Measurements from ENCODE around the gene DUSP5. TPM values are rescaled to one million over a fixed set of nuclear protein-coding genes. Genes with fewer than 3 reads are reported as not detected.
A peak's percentile ranks its signal among the peaks of the same experiment; 100 is the strongest.

DUSP5 gene
- total RNA-seq, 1 donor from 2014 or later = 16.3 TPM

DNA sequence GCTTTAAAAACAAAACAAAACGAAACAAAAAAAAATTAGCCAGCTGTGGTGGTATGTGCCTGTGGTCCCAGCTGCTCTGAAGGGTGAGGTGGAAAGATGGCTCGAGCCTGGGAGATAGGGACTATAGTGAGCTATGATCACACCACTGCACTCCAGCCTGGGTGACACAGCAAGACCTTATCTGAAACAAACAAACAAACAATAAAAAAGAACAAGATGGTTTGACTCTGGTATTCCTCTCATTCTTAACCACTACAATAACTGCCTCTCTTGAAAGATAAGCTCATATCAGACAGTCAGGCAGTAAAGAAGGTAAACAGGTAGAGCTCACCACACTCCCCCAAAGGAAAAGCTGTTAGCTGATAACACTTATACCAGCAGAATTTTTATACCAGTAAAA is 14.1 kb upstream of the DUSP5 start:
- no peaks in the 10 kb centered on the region for H3K9me3 Mint-ChIP-seq
- no peak overlapping the region for H3K4me3 Mint-ChIP-seq
- TF ChIP-seq, protein P1, sequence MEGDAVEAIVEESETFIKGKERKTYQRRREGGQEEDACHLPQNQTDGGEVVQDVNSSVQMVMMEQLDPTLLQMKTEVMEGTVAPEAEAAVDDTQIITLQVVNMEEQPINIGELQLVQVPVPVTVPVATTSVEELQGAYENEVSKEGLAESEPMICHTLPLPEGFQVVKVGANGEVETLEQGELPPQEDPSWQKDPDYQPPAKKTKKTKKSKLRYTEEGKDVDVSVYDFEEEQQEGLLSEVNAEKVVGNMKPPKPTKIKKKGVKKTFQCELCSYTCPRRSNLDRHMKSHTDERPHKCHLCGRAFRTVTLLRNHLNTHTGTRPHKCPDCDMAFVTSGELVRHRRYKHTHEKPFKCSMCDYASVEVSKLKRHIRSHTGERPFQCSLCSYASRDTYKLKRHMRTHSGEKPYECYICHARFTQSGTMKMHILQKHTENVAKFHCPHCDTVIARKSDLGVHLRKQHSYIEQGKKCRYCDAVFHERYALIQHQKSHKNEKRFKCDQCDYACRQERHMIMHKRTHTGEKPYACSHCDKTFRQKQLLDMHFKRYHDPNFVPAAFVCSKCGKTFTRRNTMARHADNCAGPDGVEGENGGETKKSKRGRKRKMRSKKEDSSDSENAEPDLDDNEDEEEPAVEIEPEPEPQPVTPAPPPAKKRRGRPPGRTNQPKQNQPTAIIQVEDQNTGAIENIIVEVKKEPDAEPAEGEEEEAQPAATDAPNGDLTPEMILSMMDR (conservative IDR thresholded peaks at IDR 0.05) = no peak
- peaks cover 11% of the 10 kb centered on the region for H3K4me1 Mint-ChIP-seq (ENCODE audit: unreplicated experiment)
- no peak overlapping the region for H3K27ac Mint-ChIP-seq
- H3K36me3 Mint-ChIP-seq = no peaks in the 10 kb centered on the region
- peaks cover 3% of the 10 kb centered on the region for H3K27me3 Mint-ChIP-seq
- DNase-seq (ENCODE audit: extremely low spot score, unreplicated experiment) = no peak

DNA sequence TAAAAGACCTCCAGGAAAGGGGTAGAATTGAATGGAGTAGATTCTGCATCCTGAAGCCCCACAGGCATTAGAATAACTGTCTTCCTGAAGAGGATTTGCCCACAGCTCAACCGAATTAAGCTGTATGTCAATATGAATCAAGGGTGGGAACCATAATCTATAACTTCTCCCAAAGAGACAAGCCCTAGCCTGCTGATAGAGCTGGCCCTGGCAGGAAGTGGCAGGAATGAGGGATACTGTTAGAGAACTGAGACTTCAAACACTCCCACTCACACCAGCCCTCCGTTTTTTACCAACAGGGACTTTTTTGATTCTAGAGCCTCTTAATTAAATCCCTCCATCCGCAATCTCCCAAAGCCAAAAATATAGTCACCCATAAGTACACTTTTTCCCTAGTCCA is 12.2 kb upstream of the DUSP5 start:
- no peak overlapping the region for H3K4me3 Mint-ChIP-seq
- H3K36me3 Mint-ChIP-seq = no peaks in the 10 kb centered on the region
- no peak for DNase-seq (ENCODE audit: extremely low spot score, unreplicated experiment)
- no peak overlapping the region for H3K27ac Mint-ChIP-seq
- H3K4me1 Mint-ChIP-seq (ENCODE audit: unreplicated experiment) = peaks cover 16% of the 10 kb centered on the region
- H3K9me3 Mint-ChIP-seq = no peaks in the 10 kb centered on the region
- H3K27me3 Mint-ChIP-seq = peaks cover 9% of the 10 kb centered on the region
- TF ChIP-seq, protein P1 (conservative IDR thresholded peaks at IDR 0.05) = no peak

DNA sequence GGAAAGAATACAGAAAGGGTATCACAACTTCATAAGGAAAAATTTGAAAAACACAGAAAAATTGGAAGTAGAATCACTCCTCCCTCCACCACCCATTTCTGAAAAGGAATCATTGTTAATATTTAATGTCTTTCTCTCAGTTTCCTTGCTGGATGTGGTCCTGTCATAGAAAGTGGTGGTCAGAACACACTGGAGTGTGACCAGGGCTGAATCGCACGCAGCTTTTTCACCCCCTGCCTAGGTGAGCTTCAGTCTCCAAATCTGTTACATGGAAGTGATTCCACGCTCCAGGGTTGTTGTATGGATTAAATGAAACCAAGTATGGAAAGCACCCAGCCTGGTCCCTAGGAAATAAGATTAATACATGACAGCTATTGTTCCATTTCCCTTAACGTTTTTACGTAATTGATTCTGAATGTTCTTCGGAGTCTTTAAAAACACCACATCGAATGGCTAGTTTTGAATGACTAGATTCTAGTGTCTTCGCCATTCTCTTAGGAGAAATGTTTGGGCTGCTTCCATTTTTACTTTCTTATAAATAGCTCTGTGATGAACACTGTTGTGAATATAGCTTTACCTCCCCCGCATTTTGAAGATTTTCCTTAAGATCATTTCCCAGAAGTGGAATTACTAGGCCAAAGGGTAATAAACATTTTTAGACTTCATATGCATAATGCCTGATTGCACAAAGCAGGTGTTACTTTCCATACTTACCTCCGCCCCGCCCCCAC is 10.9 kb upstream of the DUSP5 start:
- Mint-ChIP-seq H3K36me3 (no peaks in the 10 kb centered on the region), H3K4me3 (no peak overlapping the region), H3K4me1 (ENCODE audit: unreplicated experiment) (peaks cover 16% of the 10 kb centered on the region), H3K9me3 (no peaks in the 10 kb centered on the region), H3K27me3 (peaks cover 9% of the 10 kb centered on the region), H3K27ac (peak overlapping the region; percentile 81)
- TF ChIP-seq, protein P1 (conservative IDR thresholded peaks at IDR 0.05) = no peak
- DNase-seq (ENCODE audit: extremely low spot score, unreplicated experiment) = no peak

GRCh38 chr10:110487411-110488331 is 10.0 kb upstream of the DUSP5 start:
- H3K9me3 Mint-ChIP-seq = no peaks in the 10 kb centered on the region
- no peaks in the 10 kb centered on the region for H3K36me3 Mint-ChIP-seq
- H3K27ac Mint-ChIP-seq = peak overlapping the region; percentile 81
- no peak for DNase-seq (ENCODE audit: extremely low spot score, unreplicated experiment)
- peaks cover 16% of the 10 kb centered on the region for H3K4me1 Mint-ChIP-seq (ENCODE audit: unreplicated experiment)
- TF ChIP-seq, protein P1 (conservative IDR thresholded peaks at IDR 0.05) = no peak
- peaks cover 9% of the 10 kb centered on the region for H3K27me3 Mint-ChIP-seq
- peak overlapping the region; percentile 48 for H3K4me3 Mint-ChIP-seq

DNA sequence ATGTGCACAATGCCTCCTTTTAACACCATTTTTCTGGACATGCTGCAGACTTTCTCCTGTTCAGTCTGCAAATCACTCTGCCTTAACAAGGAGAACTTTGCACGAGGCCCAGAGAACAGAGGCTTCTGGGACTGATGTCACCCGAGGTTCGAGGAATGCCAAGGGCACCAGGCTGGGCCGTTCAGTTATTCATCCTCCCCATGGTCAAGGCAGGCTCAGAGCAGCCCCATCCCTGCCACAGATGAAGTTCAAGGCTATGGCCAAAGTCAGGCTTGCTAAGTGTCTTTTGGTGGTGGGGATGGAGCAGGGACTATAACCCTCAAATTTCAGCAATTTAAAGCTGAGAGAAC is 9.4 kb upstream of the DUSP5 start:
- Mint-ChIP-seq H3K9me3 (no peaks in the 10 kb centered on the region), H3K36me3 (no peaks in the 10 kb centered on the region), H3K27me3 (peaks cover 9% of the 10 kb centered on the region), H3K4me3 (no peak overlapping the region), H3K4me1 (ENCODE audit: unreplicated experiment) (peaks cover 16% of the 10 kb centered on the region), H3K27ac (no peak overlapping the region)
- TF ChIP-seq, protein P1 (conservative IDR thresholded peaks at IDR 0.05) = no peak
- DNase-seq (ENCODE audit: extremely low spot score, unreplicated experiment) = no peak
